ENCODE measurements around the gene BCOR.

BCOR gene

GRCh38 chrX:40018041-40018440, 79.7 kb downstream of the BCOR start:
- H3K27me3 ChIP-seq (ENCODE audit: low read length) = no peaks in the 10 kb centered on the region
- H3F3A ChIP-seq (ENCODE audit: insufficient read depth) = no peaks in the 10 kb centered on the region
- H3K9me2 ChIP-seq (replicated peaks; ENCODE audit: insufficient read depth, low read length) = no peaks in the 10 kb centered on the region
- H3K9ac ChIP-seq (ENCODE audit: low read length) = no peak overlapping the region
- TF ChIP-seq EZH2phosphoT487 (conservative IDR thresholded peaks at IDR 0.05; ENCODE audit: low read length) (no peak), CTCF (IDR thresholded peaks at IDR 0.05; ENCODE audit: insufficient read depth, low read length, poor library complexity, severe bottlenecking) (no peak)
- H3K27ac ChIP-seq (ENCODE audit: low read depth, low read length) = no peak overlapping the region
- no peaks in the 10 kb centered on the region for H4K20me1 ChIP-seq (ENCODE audit: low read depth, low read length)
- H3K4me2 ChIP-seq (ENCODE audit: low read depth, low read length, poor library complexity, severe bottlenecking) = no peak overlapping the region
- no peaks in the 10 kb centered on the region for H3K36me3 ChIP-seq (ENCODE audit: low read length)
- no peak overlapping the region for H3K4me3 ChIP-seq (ENCODE audit: insufficient read depth, low read length, poor library complexity, severe bottlenecking)
- no peaks in the 10 kb centered on the region for H3K79me2 ChIP-seq (ENCODE audit: insufficient read depth, low read length)
- H2AFZ ChIP-seq (ENCODE audit: low read depth, low read length, severe bottlenecking) = no peak overlapping the region
- H3K9me3 ChIP-seq (ENCODE audit: insufficient read depth, low read length) = no peaks in the 10 kb centered on the region

DNA sequence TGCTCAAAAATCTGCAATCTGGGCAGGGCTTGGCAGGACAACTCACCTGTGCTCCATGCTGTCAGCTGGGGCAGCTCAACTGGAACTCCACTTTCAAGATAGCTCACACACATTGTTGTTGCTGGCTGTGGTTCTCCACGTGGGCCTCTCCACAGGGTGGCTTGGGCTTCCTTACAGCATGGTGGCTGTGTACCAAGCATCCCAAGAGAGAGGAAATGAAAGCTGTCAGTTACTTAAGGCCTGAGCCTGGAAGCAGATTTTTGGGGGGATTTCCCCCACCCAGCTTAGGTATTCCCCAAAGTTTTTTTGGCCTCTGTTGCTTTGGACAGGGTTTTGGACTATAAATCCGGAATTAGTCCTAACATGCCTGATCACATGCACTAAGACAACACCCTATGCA, 81.0 kb downstream of the BCOR start:
- Histone ChIP-seq H3K4me2 (ENCODE audit: low read depth, low read length, poor library complexity, severe bottlenecking) (no peak overlapping the region), H3K9me3 (ENCODE audit: insufficient read depth, low read length) (no peaks in the 10 kb centered on the region), H3K9ac (ENCODE audit: low read length) (no peak overlapping the region), H2AFZ (ENCODE audit: low read depth, low read length, severe bottlenecking) (no peak overlapping the region), H3K79me2 (ENCODE audit: insufficient read depth, low read length) (no peaks in the 10 kb centered on the region), H3K9me2 (replicated peaks; ENCODE audit: insufficient read depth, low read length) (no peaks in the 10 kb centered on the region), H3K4me3 (ENCODE audit: insufficient read depth, low read length, poor library complexity, severe bottlenecking) (no peak overlapping the region), H3F3A (ENCODE audit: insufficient read depth) (no peaks in the 10 kb centered on the region), H3K27ac (ENCODE audit: low read depth, low read length) (no peak overlapping the region), H4K20me1 (ENCODE audit: low read depth, low read length) (no peaks in the 10 kb centered on the region), H3K27me3 (ENCODE audit: low read length) (no peaks in the 10 kb centered on the region), H3K36me3 (ENCODE audit: low read length) (no peaks in the 10 kb centered on the region)
- no peak for TF ChIP-seq CTCF (IDR thresholded peaks at IDR 0.05; ENCODE audit: insufficient read depth, low read length, poor library complexity, severe bottlenecking)
- TF ChIP-seq EZH2phosphoT487 (conservative IDR thresholded peaks at IDR 0.05; ENCODE audit: low read length) = no peak

DNA sequence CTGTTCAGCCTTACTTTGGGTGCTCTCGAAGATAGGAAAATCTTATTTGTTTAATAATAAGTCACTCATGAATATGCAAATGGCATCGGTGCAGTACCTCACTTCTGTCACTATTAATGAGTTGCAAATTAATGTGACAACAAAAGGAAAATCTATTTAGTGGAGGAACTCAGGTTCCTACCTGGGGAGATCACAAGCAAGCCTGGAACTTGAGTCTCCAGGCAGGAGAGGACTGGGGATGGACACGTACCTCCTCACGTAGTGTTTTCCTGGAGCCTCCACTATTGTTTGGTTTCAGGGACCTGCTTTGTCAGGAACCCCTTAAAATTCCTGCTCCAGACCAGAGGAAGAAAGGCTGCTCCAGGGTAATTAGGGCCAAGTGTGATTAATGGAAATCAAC, 82.1 kb downstream of the BCOR start:
- H3K4me2 ChIP-seq (ENCODE audit: low read depth, low read length, poor library complexity, severe bottlenecking) = no peak overlapping the region
- H3K4me3 ChIP-seq (ENCODE audit: insufficient read depth, low read length, poor library complexity, severe bottlenecking) = no peak overlapping the region

More for the DNA sequence above, 82.1 kb downstream of the BCOR start:
- Histone ChIP-seq H4K20me1 (ENCODE audit: low read depth, low read length) (no peaks in the 10 kb centered on the region), H3K36me3 (ENCODE audit: low read length) (no peaks in the 10 kb centered on the region), H3K9me2 (replicated peaks; ENCODE audit: insufficient read depth, low read length) (no peaks in the 10 kb centered on the region), H3K79me2 (ENCODE audit: insufficient read depth, low read length) (no peaks in the 10 kb centered on the region), H3F3A (ENCODE audit: insufficient read depth) (no peaks in the 10 kb centered on the region), H3K9ac (ENCODE audit: low read length) (no peak overlapping the region), H3K27ac (ENCODE audit: low read depth, low read length) (no peak overlapping the region), H3K9me3 (ENCODE audit: insufficient read depth, low read length) (no peaks in the 10 kb centered on the region), H2AFZ (ENCODE audit: low read depth, low read length, severe bottlenecking) (no peak overlapping the region), H3K27me3 (ENCODE audit: low read length) (no peaks in the 10 kb centered on the region)
- TF ChIP-seq CTCF (IDR thresholded peaks at IDR 0.05; ENCODE audit: insufficient read depth, low read length, poor library complexity, severe bottlenecking) (no peak), EZH2phosphoT487 (conservative IDR thresholded peaks at IDR 0.05; ENCODE audit: low read length) (no peak)
